ENCODE results near the gene KLHL22.

GRCh38 chr22:20520093-20520511 lies 24.5 kb upstream of the KLHL22 start:
- TF ChIP-seq EZH2 (IDR thresholded peaks at IDR 0.05; ENCODE audit: low read length, missing control alignments) (no peak), CTCF (conservative IDR thresholded peaks at IDR 0.05 in 1 of 2, IDR thresholded peaks at IDR 0.05 in 1 of 2; ENCODE audit: low read depth in 1 of 2, low read length in 2 of 2) (no peak)
